GM21576 (cell line): ENCODE data around the gene TRIM74.
"Not testable (repeated sequence)": the region's sequence is repeated elsewhere in the genome, so short reads cannot be mapped to it uniquely, and the experiment has no call there.

Source experiments
- ATAC-seq: cut with Tn5 transposase; IDR thresholded peaks from one replicate; pipeline ENCODE4 v1.9.1; 2021; ENCODE audit warnings: mild to moderate bottlenecking, moderate library complexity; ENCODE audit not compliant: unreplicated experiment

The TRIM74 gene

GRCh38 chr7:72960029-72960428, 9.2 kb downstream of the TRIM74 start:
- ATAC-seq = not testable (repeated sequence)

- peak; percentile 86 for ATAC-seq
Measured at GRCh38 chr7:72954563-72955198, 14.6 kb downstream of the TRIM74 start.

GRCh38 chr7:72953901-72954562, 15.2 kb downstream of the TRIM74 start:
- ATAC-seq = peak; percentile 45

GRCh38 chr7:72950432-72950831, 18.8 kb downstream of the TRIM74 start:
- not testable (repeated sequence) for ATAC-seq

GRCh38 chr7:72949686-72950085, 19.6 kb downstream of the TRIM74 start:
- not testable (repeated sequence) for ATAC-seq

- ATAC-seq = not testable (repeated sequence)
Measured at GRCh38 chr7:72949276-72949675, 20.0 kb downstream of the TRIM74 start.

- ATAC-seq = not testable (repeated sequence)
Measured at GRCh38 chr7:72948714-72949113, 20.6 kb downstream of the TRIM74 start.

- not testable (repeated sequence) for ATAC-seq
Measured at GRCh38 chr7:72946130-72946745, 23.0 kb downstream of the TRIM74 start.

GRCh38 chr7:72945597-72945996, 23.7 kb downstream of the TRIM74 start:
- ATAC-seq = not testable (repeated sequence)

- ATAC-seq = not testable (repeated sequence)
Measured at GRCh38 chr7:72944937-72945336, 24.3 kb downstream of the TRIM74 start.

- not testable (repeated sequence) for ATAC-seq
Measured at GRCh38 chr7:72942956-72943355, 26.3 kb downstream of the TRIM74 start.

- ATAC-seq = not testable (repeated sequence)
Measured at GRCh38 chr7:72942022-72942705, 27.1 kb downstream of the TRIM74 start.

GRCh38 chr7:72928216-72928615, 41.0 kb downstream of the TRIM74 start:
- not testable (repeated sequence) for ATAC-seq

- not testable (repeated sequence) for ATAC-seq
Measured at GRCh38 chr7:72927791-72928190, 41.5 kb downstream of the TRIM74 start.

- no peak for ATAC-seq
Measured at GRCh38 chr7:72925546-72926120, 43.6 kb downstream of the TRIM74 start.

- ATAC-seq = peak; percentile 87
Measured at GRCh38 chr7:72924733-72925545, 44.3 kb downstream of the TRIM74 start, which contains the start of gene POM121. Gene POM121 (plus strand): TSS chr7:72925095. CDS start chr7:72925122, 27 bp downstream.

GRCh38 chr7:72924386-72924732, 44.9 kb downstream of the TRIM74 start:
- peak; percentile 18 for ATAC-seq

GRCh38 chr7:72919256-72919775, 50.0 kb downstream of the TRIM74 start:
- ATAC-seq = no peak

- peak; percentile 71 for ATAC-seq
Measured at GRCh38 chr7:72914756-72915525, 54.3 kb downstream of the TRIM74 start.
